ENCODE results near the gene BRD3. TPM values are rescaled to one million over a fixed set of nuclear protein-coding genes. Genes with fewer than 3 reads are reported as not detected.
A peak's percentile ranks its signal among the peaks of the same experiment; 100 is the strongest.

BRD3 gene
- total RNA-seq, 1 donor from 2014 or later, result 72.4 TPM

DNA sequence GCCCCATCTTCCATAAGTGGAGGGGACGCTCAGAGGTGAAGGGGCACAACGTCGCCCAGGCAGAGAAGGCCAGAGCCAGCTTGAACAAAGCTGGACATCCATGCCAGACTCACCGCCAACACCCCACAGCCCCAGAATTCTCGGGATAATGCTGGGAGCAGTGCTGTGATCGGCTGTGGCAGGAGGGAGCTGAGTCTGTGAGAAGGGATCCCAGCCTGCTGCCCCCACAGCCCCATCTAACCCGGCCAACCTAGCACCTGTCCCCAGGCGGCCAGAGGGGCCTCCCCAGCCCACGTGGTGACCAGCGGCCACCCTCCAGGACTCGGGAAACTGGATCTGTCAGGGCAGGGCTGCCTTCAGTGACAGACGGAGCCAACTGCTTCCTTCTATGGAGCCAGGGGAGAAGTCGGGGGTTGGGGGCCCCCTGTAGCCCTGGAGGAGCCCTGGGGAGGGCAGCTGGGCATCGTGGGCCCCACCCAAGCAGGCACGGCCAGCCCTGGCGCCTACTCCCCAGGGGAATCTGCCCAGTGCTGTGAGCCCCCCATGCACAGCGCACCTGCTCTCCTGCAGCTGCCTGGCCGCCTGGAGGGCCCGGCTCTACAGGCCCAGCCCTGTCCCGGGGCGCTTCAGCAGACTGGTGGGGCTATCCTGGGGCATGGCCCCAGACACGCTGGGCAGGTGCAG lies 6.0 kb downstream of the BRD3 start:
- H3K27ac Mint-ChIP-seq, result peak overlapping the region; percentile 77
- no peak for DNase-seq (ENCODE audit: extremely low spot score, unreplicated experiment)
- H3K9me3 Mint-ChIP-seq, result no peaks in the 10 kb centered on the region
- H3K36me3 Mint-ChIP-seq, result no peaks in the 10 kb centered on the region
- no peak for TF ChIP-seq CTCF (conservative IDR thresholded peaks at IDR 0.05)
- H3K4me1 Mint-ChIP-seq (ENCODE audit: unreplicated experiment), result peaks cover 41% of the 10 kb centered on the region
- no peak overlapping the region for H3K4me3 Mint-ChIP-seq
- no peaks in the 10 kb centered on the region for H3K27me3 Mint-ChIP-seq

- Mint-ChIP-seq H3K4me1 (ENCODE audit: unreplicated experiment) (peaks cover 38% of the 10 kb centered on the region), H3K4me3 (no peak overlapping the region), H3K27ac (peak overlapping the region; percentile 75), H3K9me3 (no peaks in the 10 kb centered on the region), H3K27me3 (no peaks in the 10 kb centered on the region), H3K36me3 (no peaks in the 10 kb centered on the region)
- no peak for TF ChIP-seq CTCF (conservative IDR thresholded peaks at IDR 0.05)
- no peak for DNase-seq (ENCODE audit: extremely low spot score, unreplicated experiment)
Observed at GRCh38 chr9:134061019-134061687, 6.7 kb downstream of the BRD3 start.

DNA sequence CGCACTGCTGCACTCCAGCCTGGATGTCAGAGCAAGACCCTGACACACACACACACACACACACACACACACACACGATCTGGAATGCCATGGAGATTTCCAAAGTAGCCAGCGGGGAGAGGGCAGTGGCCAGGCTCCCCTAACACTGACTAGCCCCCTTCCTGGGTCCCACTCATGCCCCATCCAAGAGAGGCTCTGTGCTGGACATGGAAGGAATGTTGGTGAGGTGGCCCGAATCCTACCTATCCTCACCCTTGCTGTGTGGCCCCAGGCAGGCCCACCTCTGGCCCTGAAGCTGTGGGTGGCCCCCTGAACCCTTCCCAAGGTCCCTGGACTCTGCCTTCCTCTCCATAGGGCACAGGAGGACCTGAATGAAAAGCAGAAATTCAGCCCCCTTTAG lies 7.3 kb downstream of the BRD3 start:
- Mint-ChIP-seq H3K4me3 (no peak overlapping the region), H3K36me3 (no peaks in the 10 kb centered on the region), H3K27me3 (no peaks in the 10 kb centered on the region), H3K27ac (peak overlapping the region; percentile 29), H3K4me1 (ENCODE audit: unreplicated experiment) (peaks cover 32% of the 10 kb centered on the region), H3K9me3 (no peaks in the 10 kb centered on the region)
- no peak for DNase-seq (ENCODE audit: extremely low spot score, unreplicated experiment)
- TF ChIP-seq CTCF (conservative IDR thresholded peaks at IDR 0.05), result no peak

DNA sequence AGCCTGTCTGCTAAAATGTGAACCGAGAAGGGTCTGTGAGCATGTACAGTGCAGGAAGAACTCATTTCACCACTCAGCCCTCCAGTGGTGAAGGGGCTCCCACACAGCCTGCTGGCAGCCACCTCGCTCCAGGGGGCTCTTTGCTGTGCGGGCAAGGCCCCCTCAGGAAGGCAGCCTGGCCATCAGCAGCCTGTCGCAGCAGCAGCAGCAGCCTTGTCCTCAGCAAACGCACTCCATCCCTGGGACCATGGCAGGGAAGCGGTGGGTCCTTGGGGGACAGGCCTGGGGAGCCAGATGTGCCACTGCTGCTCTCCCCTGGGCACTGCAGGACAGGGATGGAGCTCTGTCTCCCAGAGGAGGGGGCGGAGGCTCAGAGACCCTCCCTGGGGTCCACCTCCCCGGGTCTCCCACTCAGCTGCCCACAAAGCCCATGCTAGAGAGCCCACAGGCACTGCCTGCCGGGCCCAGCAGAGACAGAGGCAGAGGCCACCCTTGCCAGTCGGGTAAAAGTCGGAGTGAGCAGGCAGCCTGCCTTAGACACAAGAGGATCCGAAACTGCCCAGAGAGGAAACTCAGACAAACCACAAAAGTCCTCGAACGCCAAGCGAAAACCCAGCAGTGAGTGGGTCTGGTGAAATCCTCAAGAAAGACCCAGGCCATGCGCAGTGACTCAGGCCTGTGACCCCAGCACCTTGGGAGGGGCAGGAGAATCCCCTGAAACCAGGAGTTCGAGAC lies 8.0 kb downstream of the BRD3 start:
- no peaks in the 10 kb centered on the region for H3K27me3 Mint-ChIP-seq
- no peaks in the 10 kb centered on the region for H3K9me3 Mint-ChIP-seq
- no peaks in the 10 kb centered on the region for H3K36me3 Mint-ChIP-seq
- no peak overlapping the region for H3K27ac Mint-ChIP-seq
- DNase-seq (ENCODE audit: extremely low spot score, unreplicated experiment), result no peak
- H3K4me3 Mint-ChIP-seq, result no peak overlapping the region
- peak; percentile 45 for TF ChIP-seq CTCF (conservative IDR thresholded peaks at IDR 0.05)
- peaks cover 31% of the 10 kb centered on the region for H3K4me1 Mint-ChIP-seq (ENCODE audit: unreplicated experiment)

DNA sequence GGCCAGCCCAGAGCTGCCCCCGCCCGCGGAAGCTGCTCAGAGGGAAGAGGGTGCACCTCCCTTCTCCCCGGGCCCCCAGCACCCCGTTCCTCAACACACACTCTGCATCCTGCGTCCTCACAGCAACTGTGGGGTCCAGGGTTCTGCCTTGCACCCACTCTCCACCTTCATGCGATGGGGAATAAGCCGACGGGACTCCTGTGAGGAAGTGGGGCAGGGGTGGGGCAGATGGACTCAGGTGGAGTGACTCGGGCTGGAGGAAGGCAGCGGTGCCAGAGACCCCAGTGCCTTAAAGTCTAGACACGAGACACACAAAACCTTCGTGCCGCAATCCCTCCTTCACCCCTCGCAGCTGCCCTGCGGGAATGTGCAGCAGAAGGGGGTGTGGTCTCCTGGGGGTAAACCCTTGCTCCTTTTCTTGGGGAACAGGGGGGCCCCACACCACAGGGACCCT lies 8.6 kb downstream of the BRD3 start:
- Mint-ChIP-seq H3K27ac (no peak overlapping the region), H3K36me3 (no peaks in the 10 kb centered on the region), H3K4me3 (no peak overlapping the region), H3K9me3 (no peaks in the 10 kb centered on the region), H3K4me1 (ENCODE audit: unreplicated experiment) (peaks cover 31% of the 10 kb centered on the region), H3K27me3 (no peaks in the 10 kb centered on the region)
- TF ChIP-seq CTCF (conservative IDR thresholded peaks at IDR 0.05), result no peak
- DNase-seq (ENCODE audit: extremely low spot score, unreplicated experiment), result no peak
